PFSK-1 (cell line): ENCODE data around the gene ZKSCAN2.

Source experiments
- POLR2AphosphoS5 ChIP-seq: IDR thresholded peaks from 2 replicates; pipeline ENCODE4 v1.6.1; 2012; ENCODE audit warnings: low read depth, mild to moderate bottlenecking, control low read depth, low read length, moderate library complexity
- REST ChIP-seq, 2 experiments: IDR thresholded peaks; 2 replicates each; pipeline versions ENCODE4 v1.6.1 to v1.8.0; 2011 to 2012; ENCODE audit warnings: low read depth in 2 of 2, low read length in 2 of 2, control low read depth in 1 of 2, inconsistent platforms in 1 of 2, mild to moderate bottlenecking in 1 of 2, moderate library complexity in 1 of 2; ENCODE audit not compliant: insufficient read depth in 1 of 2

- no peak for TF ChIP-seq REST (IDR thresholded peaks at IDR 0.05; ENCODE audit: insufficient read depth in 1 of 2, low read depth in 2 of 2, low read length in 2 of 2)
- TF ChIP-seq POLR2AphosphoS5, result no peak
Measured at GRCh38 chr16:25212636-25213035, 45.0 kb downstream of the ZKSCAN2 start.
